HFFc6 (cell line): ENCODE measurements around the gene UGGT2. TPM values are rescaled to one million over a fixed set of nuclear protein-coding genes. Genes with fewer than 3 reads are reported as not detected.
A peak's percentile ranks its signal among the peaks of the same experiment; 100 is the strongest.

Source experiments
- DNase-seq: peaks from one replicate; pipeline ENCODE4 v3.0.0-alpha.2; 2018
- H3K27ac Mint-ChIP-seq: 2 replicates; pipeline ENCODE4 v1.8.0; 2020; ENCODE audit warnings: mild to moderate bottlenecking, mixed read lengths
- H3K27me3 Mint-ChIP-seq: 2 replicates; pipeline ENCODE4 v1.8.0; 2021; ENCODE audit warnings: mild to moderate bottlenecking, moderate library complexity, mixed read lengths; ENCODE audit not compliant: insufficient read depth
- H3K36me3 Mint-ChIP-seq: 2 replicates; pipeline ENCODE4 v1.8.0; 2021; ENCODE audit warnings: low read depth, mixed read lengths
- H3K4me1 Mint-ChIP-seq: 2 replicates; pipeline ENCODE4 v1.8.0; 2020; ENCODE audit warnings: low read depth, mixed read lengths
- H3K4me3 Mint-ChIP-seq: 2 replicates; pipeline ENCODE4 v1.8.0; 2020; ENCODE audit warnings: mild to moderate bottlenecking, moderate library complexity, mixed read lengths
- H3K9me3 Mint-ChIP-seq: 2 replicates; pipeline ENCODE4 v1.8.0; 2020; ENCODE audit warnings: mild to moderate bottlenecking, mixed read lengths
- CTCF ChIP-seq: fragments of 200-600 bp; sonication (generic); IDR thresholded peaks from 2 replicates; pipeline ENCODE4 v1.5.0; 2021; ENCODE audit warnings: antibody characterized with exemption, mild to moderate bottlenecking
- total RNA-seq, 6 experiments: library from RNA; stranded (reverse); fragmentation: NEBNext Ultra II Directional; extraction: Animal tissue kit (Norgen Biotek cat#: 25700); gene quantifications; 2 replicates in 1 of 6; 3 replicates in 5 of 6; pipeline ENCODE4 v1.2.3, GENCODE V29; 2021

Gene UGGT2
- total RNA-seq, 6 experiments from 2014 or later = 20.4 to 26.9 (median 24.3) TPM

GRCh38 chr13:95814495-95814894, 238.7 kb downstream of the UGGT2 start:
- Mint-ChIP-seq H3K4me3 (no peak overlapping the region), H3K4me1 (no peaks in the 10 kb centered on the region), H3K27me3 (no peaks in the 10 kb centered on the region), H3K27ac (no peak overlapping the region), H3K9me3 (peaks cover 6% of the 10 kb centered on the region), H3K36me3 (peaks cover 24% of the 10 kb centered on the region)
- TF ChIP-seq CTCF = no peak
- no peak for DNase-seq

GRCh38 chr13:95813139-95813538, 240.1 kb downstream of the UGGT2 start:
- Mint-ChIP-seq H3K4me1 (no peaks in the 10 kb centered on the region), H3K27me3 (no peaks in the 10 kb centered on the region), H3K9me3 (peaks cover 8% of the 10 kb centered on the region), H3K4me3 (no peak overlapping the region), H3K27ac (no peak overlapping the region), H3K36me3 (peaks cover 29% of the 10 kb centered on the region)
- no peak for TF ChIP-seq CTCF
- DNase-seq = no peak

DNA sequence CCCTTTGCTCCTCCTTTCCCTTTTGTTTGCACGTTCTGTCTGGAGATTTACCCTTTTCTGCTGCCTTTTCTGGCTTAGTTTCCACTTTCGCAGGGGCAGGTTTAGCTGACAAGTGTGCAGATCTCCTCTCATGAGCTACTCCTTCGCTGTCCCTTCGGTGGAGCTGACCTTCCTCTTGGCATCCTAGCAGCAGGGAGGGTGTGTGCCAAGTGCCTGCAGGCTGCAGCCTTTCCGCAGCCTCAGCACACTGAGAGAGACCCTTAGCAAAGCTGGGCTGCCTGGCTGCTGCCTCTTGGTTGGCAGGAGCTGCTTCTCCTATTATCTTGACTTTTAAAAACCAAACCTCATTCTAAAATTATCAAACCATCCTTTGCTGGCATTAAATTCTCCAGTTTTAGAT, 243.8 kb downstream of the UGGT2 start:
- peaks cover 11% of the 10 kb centered on the region for H3K9me3 Mint-ChIP-seq
- no peaks in the 10 kb centered on the region for H3K27me3 Mint-ChIP-seq
- H3K36me3 Mint-ChIP-seq = peaks cover 52% of the 10 kb centered on the region
- no peak overlapping the region for H3K4me3 Mint-ChIP-seq
- TF ChIP-seq CTCF = no peak
- DNase-seq = no peak
- no peaks in the 10 kb centered on the region for H3K4me1 Mint-ChIP-seq
- no peak overlapping the region for H3K27ac Mint-ChIP-seq

- Mint-ChIP-seq H3K36me3 (peaks cover 42% of the 10 kb centered on the region), H3K27me3 (no peaks in the 10 kb centered on the region)
Observed at GRCh38 chr13:95805921-95806320, 247.3 kb downstream of the UGGT2 start.

GRCh38 chr13:95801825-95802224, 251.4 kb downstream of the UGGT2 start:
- Mint-ChIP-seq H3K4me3 (no peak overlapping the region), H3K36me3 (peaks cover 20% of the 10 kb centered on the region), H3K27ac (no peak overlapping the region), H3K27me3 (no peaks in the 10 kb centered on the region), H3K4me1 (peaks cover 6% of the 10 kb centered on the region; the same call in 1 of the 2 replicates), H3K9me3 (peaks cover 3% of the 10 kb centered on the region; the same call in 1 of the 2 replicates)
- DNase-seq = no peak
- TF ChIP-seq CTCF = no peak

More at GRCh38 chr13:95805921-95806320, 247.3 kb downstream of the UGGT2 start:
- no peaks in the 10 kb centered on the region for H3K4me1 Mint-ChIP-seq
- no peak overlapping the region for H3K4me3 Mint-ChIP-seq
- TF ChIP-seq CTCF = no peak
- no peak for DNase-seq
- H3K9me3 Mint-ChIP-seq = peaks cover 11% of the 10 kb centered on the region
- no peak overlapping the region for H3K27ac Mint-ChIP-seq

DNA sequence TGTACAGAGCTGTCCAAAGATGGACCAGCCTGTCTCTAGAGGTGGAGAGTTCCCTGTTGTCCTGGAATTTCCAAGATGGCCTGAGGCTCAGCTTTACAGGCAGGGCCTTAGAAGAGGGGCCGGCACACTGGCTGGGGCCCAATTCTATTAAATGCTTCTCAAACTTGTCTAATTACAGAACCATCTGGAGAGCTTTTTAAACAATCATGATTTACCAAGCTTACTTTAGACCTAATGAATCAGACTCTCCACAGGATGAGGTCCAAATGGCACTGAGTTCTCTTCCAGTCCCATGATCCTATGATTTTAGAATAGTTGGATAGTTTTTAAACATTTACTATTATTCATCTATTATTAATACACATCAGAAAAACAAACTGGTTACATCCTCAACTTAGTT, 252.8 kb downstream of the UGGT2 start:
- no peak for DNase-seq
- no peak for TF ChIP-seq CTCF
- Mint-ChIP-seq H3K4me3 (no peak overlapping the region), H3K27me3 (no peaks in the 10 kb centered on the region), H3K9me3 (no peaks in the 10 kb centered on the region), H3K36me3 (peaks cover 10% of the 10 kb centered on the region; the same call in 1 of the 2 replicates), H3K4me1 (peaks cover 6% of the 10 kb centered on the region; the same call in 1 of the 2 replicates), H3K27ac (peak overlapping the region; percentile 67)
